Right renal pelvis (tissue), 4 donors: ENCODE measurements around the gene POU2F3. TPM values are rescaled to one million over a fixed set of nuclear protein-coding genes. Genes with fewer than 3 reads are reported as not detected.

Experiments used
- DNase-seq, 4 donors: peaks; one replicate each; pipeline ENCODE4 v3.0.0-alpha.2; 2013; ENCODE audit warnings: low read depth in 4 of 4, low spot score in 3 of 4, missing footprints in 1 of 4
- polyA plus RNA-seq, 4 donors: library from polyadenylated mRNA; unstranded; fragments of 120-200 nt; gene quantifications; one replicate each; pipeline ENCODE4 v1.2.1, GENCODE V29; 2013; ENCODE audit not compliant: insufficient read length in 4 of 4

Gene POU2F3
- 1 to 10 TPM in 1 of 4 donors, under 1 TPM in 3; 0.60 to 1.0 (median 0.73) TPM for polyA plus RNA-seq

DNA sequence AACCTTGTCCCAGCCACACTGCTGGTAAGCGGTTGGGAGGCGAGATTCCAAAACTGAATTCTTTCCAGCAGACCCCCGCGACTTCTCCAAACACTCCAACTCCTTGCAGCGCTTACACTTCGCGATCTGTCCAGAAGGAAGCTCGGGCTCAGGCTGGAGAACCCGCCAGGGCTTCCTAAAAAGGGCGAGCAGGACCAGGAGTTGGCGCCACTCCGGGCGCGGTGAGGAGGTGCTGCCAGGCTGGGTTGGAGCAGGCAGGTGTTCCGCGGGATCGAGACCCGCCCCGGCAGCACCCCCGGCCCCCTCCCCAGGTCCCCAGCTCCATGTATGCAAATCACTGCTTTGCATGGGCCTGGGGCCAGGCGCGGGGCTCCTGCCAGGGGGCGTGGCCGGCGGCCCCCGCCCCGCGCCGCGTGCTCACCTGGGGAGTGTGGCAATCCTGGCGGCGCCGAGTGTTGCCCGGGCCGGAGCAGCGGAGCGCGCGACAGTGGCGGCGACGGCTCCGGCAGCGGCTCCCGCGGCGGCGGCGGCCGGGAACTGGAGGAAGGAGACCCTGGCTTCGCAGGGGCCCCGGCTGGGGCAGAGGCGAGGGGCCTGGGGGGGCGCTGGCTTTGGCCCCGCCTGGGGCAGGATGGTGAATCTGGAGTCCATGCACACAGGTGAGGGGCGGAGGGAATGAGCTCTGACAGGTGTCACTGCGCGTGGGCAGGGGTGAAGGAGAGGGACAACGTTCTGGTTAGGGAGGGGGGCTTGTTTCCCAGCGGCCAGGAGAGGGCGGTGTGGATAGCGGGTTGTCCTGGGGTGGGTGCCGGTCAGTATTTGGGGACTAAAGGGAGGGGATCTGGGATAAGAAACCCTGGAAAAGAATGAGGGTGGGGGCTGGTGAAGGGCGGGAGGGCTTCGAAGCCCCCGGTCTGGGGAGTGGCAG is at the start of gene POU2F3:
Gene POU2F3, plus strand, starts transcription at position 428 of the 928 bp plus-strand sequence. Its CDS starts 204 bp downstream, at position 632.
- no peak for DNase-seq

DNA sequence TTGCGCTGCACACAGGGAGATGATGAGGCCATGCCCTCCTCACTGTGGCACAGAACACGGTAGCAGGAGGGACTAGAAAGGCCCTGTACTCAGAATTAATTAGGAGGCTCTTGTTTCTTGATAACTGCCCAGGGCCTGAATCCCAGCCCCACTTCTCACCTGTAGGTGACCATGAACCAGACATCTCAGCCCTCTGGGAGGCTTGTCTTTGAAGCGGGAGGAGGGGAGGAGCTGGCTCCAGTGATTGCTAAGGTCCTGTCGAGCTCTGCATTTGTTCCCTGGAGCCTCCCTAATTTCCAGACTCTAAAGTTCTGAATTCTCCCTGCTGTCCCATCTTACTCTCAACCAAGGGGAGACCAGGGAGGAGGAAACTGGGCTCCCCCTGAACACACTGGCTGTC is 48.9 kb upstream of the POU2F3 start:
- DNase-seq: no peak

DNA sequence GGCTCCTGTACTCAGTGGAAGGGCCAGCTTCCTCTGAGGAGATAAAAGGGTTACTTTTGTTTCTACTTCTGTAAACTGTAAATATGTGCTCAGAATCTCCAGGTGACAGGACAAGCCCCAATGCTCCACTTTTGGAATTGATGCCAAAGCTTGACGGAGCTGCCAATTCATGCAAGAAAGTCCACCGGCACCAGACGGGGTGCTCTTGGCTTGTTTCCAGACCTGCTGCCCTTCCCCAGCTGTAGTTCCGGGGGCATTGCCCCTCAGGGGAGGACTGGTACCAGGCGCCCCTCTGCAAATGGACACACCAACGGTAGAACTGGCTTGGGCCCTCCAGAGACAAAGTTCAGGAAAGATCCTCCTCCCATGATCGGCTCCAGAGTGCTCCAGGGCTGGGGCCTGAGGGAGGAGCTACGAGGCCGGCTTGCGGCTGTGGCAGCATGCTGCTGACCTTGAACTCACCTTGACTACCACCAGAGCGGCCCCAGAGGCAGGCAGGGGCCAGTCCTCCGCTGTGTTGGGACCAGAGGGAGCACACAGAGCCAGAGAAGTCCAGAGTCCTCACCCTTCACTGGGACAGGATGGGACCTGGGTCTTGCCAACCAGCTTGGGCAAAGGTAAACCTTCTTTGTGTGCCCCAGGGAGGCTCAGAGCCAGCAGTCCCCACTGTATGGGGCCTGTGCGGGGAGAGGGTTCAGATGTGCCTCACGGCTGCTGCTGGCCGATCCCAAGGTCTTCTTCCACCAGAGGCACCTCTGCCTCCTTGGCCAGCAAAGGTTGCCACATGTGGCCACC is 46.9 kb upstream of the POU2F3 start:
- DNase-seq: no peak

DNA sequence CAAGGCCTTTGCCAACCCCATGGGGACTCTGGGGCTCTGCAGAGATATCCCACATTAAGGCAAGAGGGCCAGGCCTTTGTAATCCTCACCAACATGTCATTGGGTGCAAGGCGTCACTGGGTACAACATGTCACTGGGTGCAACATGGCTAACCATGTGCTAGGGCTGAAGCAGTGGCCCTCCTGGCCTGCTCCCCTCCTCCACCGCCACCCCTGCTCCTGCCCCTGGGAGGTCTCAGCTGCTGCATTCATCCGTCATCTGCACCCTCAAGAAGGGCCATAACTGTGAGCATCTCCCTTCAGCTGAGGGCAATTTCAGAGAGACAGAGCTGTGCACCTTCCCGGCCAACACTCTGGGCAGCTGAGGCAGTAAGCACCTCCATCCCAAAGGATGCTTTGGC is 45.8 kb upstream of the POU2F3 start:
- no peak for DNase-seq

DNA sequence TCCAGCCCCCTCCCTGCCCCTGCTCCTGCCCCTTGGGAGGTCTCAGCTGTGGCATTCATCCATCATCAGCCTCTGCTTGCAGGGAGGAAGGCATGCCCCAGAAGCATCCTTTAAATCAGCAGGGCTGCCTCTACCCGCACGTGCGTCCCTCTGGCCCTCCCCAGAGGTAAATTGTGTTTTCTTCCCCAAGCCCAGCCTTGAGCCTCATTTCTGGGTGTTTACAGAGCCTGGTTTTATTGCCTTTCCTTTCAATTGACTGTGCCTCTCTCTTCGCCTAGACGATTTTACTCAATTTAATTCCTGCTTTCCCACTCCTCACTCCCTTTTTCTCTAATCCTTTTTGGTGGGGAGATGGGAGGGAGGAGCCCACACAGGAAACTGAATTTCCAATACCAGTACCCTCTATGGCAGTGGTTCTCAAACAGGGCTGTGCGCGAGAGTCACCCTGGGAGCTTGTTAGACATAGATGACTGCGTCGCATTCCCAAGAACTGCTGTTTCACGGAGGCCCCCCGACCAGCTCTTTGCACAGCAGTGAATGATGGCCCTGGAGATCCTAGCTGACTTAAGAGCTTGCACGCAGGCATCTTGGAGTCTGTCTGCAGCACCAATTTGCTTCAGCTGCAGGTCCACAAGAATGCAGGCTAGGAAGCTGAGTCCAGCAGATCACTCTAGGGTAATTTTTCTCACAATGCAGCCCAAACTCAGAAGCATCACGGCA is 44.2 kb upstream of the POU2F3 start:
- DNase-seq: no peak

DNA sequence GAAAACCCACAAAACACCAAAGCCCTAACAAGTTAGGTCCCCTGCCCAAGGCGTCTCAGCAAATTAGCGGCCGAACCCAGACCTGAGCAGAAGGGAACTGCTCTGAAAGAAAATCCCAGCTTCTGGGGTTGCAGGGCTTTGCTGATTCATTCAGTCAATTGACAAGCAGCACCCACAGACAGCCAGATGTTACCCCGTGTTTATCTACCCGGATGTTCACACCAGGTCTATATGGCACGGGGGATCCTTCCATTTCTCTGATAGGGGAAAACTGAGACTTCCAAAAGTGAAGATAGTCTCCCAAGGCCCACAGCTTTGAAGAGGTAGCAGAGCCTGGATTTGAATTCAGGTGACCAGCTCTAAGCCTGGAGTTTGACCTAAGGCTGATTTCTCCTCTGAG is 43.1 kb upstream of the POU2F3 start:
- no peak for DNase-seq

DNA sequence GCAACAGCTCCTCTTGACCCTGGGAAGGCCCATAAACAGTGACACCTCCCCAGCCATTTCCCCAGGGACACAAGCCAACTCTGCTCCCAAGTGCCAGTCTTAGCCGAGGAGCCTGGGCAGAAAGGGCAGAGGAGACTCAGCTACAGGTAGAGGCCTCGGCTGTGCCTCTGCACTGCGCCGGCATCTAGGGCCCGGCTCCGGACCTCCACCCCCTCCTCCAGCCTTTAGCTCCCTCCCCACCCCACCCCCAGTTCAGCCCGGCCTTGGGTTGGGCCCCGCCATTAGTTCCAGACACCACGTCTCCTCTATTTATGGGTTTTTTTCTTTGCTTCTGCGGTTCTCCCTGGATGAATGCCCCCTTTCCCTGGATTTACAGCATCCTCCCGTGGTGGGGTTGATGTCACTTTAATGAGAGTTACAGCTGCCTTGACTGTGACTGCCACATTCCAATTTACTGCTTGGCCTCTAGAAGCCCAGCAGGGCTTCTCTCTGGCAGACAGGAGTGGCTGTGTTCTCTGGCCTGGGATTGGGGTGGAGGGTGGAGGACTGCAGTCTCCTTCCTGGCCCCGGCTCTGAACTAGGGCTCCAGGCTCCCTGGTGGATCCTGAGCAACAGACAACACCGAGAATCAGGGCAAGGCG is 42.6 kb upstream of the POU2F3 start:
- DNase-seq: peak; percentile 48 to 85 (median 72)

DNA sequence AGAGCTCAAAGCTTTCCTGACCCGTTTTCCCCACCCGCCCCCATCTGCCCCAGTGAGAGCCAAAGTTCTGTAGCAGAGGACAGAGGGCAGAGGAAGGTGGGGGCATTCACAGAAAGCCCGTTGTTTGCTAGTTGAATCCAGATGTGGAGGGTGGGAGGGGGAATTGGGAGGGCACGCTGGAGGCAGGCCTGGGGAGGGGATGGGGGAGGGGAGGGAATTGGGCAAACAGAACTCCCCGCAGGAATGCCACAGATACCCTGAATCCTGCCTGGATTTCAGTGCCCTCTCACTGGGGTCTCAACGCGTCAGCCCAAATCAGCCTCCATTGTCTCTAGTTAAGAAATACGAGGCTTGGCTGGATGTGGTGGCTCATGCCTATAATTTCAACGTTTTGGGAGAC is 42.0 kb upstream of the POU2F3 start:
- DNase-seq: no peak

DNA sequence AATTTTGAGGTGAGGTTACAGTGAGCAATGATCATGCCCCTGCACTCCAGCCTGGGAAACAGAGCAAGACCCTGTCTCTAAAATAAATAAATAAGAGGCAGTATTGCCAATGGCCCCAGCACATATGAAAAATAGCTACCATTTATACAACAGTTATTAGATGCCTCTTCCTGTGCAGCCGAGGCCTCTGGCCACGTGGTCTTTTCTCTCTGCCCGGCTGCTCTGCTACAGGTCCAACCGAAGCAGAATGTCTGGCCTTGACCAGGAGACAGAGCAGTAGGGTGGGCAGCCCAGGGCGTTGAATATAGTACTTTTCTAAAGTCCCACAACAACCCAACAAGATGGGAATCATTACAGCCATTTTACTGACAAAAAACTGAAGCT is 41.5 kb upstream of the POU2F3 start:
- no peak for DNase-seq

DNA sequence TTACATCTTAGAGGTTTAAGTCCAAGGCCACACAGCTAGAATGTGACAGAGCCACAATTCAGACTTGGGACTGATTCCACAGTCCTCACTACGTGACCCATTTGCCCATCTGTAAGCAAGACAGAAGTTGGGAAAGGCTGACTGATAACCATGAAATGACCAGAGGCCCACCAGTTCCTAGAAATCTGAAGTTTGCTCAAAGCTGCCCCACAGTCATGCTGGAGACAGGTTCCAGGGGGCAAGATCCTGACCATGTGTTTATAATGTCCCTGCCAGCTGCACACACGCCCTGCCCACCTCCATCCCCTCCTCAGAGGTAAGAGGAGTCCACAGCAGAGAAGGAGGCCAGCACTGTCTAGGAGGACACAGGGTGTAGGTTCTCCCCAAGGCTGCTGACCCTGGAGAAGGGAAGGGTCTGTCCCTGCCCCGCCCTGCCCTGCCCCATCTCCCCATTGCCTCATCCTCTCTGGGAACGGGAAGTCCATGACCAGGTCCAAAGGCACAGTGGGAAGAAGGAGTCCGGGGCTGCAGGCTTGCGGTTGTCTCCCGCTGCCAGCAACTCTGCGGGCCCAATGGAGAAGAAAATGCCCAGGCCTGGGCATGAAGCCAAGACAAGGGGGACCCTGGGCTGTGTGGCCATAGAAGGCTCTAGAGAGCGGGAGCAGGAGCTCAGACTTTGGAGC is 41.0 kb upstream of the POU2F3 start:
- DNase-seq: no peak

DNA sequence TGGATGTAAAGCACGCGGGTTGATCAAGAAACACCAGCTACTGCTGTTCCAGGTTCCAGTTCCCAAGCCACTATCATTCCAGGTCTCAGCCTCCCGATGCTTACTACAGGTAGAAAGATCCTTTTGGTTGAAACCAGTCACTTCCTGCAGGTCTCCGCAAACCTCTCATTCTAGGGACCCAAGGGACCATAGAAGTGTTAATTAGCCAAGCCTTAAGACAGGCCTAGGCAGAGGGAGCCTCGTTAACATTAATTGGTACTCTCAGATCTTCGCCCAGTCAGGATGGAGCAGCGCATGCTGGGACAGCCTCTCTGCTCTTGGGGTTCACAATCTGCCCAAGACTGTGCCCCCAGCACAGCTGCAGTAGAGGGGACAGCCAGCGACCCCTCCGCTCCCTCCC is 40.3 kb upstream of the POU2F3 start:
- no peak for DNase-seq

DNA sequence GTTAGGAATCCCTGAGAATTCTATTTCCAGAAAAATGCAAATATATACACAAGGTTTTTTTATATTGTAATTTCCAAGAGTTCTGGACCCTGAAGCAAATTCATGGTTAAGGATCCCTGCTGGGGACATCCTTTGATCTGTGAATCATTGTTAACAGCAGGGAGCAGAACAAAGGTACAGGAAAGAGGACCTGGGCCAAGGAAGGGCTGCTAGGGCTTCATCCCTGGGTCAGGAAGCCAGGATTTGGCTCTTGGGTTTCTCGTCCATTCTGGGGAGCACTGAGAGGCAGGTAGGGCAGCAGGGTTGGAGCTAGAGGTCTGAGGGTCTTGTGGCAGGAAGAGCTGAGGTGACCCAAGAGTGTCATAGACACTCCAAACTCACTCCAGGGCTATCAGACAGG is 39.3 kb upstream of the POU2F3 start:
- no peak for DNase-seq

DNA sequence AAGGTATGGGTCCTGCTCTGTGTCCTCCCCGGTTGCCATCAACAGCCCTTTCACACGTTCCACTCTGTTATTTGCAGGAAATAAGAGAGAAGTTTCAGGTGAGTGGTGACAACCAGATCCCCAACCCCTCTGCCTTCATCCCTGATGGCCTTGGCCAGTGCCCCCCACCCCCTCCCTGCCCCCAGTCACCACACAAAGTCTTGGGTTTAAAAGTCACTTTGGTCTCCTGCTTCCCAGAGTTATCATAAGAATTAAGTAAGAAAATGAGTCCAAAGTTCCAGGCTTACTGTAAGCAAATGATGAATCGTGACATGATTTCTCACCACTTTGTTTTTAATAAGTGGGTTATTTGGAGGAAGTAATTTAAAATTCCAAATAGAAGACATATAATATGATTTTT is 38.3 kb upstream of the POU2F3 start:
- DNase-seq: no peak

DNA sequence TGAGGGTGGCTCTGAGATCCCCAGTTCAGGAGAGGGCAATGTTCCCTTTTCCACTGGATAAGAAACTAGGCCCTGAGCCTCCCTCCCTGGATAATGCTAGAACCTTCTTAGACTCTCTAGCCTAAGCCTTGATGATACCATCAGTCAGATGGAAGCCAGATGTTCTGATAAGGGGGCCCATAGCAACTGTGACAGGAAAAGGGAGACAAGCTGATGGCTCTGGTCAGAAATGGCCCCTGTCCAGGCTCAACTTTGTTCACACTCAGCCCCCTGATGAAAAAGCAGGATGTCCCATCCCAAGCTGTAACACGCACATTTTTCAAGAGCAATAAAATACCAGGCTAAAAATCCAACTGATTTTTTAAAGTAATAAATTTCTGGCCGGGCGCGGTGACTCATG is 36.3 kb upstream of the POU2F3 start:
- DNase-seq: no peak

DNA sequence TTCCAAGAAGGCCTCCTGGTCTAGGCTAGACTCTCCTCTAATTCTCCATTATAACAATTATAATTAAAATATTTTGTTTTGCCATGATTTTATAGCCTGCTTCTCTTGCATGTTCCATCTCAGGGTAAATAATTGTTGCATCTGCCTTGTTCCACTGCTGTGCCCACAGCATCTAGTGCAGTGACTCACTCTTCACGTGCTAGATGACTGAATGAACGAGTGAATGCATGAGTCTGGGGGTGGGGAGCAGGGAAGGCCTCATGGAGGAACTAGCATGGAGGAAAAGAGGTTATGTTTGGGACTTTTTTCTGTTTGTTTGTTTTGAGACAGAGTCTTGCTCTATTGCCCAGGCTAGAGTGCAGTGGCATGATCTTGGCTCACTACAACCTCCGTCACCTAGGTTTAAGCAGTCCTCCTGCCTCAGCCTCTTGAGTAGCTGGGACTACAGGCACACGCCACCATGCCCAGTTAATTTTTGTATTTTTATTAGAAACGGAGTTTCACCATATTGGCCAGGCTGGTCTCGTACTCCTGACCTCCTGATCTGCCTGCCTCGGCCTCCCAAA is 34.3 kb upstream of the POU2F3 start:
- DNase-seq: no peak

DNA sequence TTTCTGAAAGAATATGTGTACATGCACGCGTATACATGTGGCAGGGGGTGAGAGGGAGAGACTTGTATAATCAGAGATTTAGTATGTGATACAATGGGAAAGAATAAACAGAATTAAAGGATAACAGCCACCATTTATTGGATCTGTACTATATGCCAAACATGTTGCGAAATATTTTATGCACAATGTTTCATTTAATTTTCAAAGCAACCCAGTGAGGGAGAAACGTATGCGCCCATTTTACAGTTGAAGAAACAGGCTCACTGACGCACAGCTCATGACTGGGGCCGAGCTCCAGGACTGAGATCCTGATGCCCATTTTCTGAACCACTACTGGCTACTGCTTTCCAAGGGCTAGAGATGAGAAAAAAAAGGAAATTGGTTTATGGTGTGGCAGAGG is 32.4 kb upstream of the POU2F3 start:
- no peak for DNase-seq

DNA sequence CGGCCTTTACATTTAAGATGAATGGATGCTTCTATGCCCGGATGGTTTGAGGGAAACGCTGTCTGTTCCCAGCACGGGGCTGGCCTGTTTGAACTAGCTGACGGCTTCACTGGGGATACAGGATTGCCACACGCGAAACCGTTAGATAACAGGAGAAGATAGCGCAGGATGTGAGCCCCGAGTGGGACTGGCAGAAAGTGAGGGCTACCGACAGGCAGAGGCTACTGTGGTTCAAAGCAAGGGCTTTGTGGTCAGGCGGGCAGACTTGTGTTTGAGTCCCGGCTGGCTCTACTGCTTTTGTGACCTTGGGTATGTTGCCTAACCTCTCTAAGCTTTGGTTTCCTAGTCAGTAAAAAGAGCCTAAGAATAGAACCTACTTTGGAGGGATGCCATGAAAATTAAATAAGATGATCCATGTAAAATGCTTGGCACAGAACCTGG is 31.9 kb upstream of the POU2F3 start:
- no peak for DNase-seq

DNA sequence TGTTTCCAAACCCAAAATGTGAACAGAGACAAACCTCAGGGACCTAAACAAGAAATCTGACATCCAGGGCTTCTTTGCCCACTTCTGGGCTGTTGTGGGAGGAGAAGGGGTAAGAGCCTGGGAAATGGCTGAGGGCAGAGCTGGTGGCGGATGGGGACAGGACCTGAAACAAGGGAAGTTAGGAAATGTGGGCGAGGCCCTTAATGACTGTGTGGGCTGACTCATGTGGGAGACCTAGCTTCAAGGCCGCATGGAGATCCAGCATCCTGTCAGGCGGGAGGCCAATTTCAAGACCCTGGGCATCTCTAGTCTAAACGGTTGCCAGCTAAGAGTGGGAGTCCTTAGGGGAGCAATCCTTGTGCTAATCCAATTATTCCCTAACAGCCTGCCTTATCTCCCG is 31.2 kb upstream of the POU2F3 start:
- no peak for DNase-seq

DNA sequence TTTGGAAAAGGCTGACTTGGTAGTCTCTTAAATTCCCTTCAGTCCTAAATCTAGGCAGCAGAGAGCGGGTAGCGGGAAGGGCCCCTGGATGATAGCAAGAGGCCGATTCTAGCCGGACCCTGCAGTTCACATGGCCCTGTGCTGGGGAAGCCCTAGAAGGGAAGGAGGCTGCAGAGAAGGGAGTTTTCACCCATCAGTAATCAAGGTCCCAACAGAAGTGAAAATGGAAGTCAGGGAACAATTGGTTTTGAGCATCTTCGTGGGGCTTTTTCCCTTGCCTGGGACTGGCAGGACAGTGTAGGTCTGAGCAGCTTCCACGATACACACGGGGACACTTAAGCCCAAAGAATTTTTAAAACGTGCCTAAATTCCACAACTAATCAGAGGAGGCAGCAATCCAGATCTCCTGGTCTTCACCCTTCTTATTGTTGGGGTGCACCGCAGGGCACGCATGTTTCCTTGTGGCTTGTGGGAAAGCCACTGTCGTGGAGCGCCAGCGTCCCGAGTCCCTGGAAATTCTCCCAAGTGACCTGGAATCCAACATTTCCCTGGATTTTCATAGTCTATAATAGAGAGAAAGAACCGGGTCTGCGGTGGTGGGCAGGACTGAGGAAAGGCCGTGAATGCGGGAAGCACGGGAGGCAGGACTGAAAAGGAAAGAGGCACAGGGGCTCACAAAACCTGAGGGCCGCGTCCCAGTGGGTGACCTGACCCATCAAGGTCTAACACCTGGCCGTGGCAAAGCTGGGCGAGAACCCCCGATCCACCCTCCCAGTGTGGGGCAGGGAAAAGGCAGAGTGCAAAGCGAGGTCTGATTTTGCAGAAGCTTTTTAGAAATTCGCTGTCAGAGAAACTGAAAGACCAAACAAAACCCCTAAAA is 30.0 kb upstream of the POU2F3 start:
- no peak for DNase-seq
